NK-92 treated with Interleukin-12 subunit alpha and Interleukin-12 subunit beta, amount 100 ng/mL, for 24 hours (cell line): ENCODE data around the gene IGHMBP2.

Source experiments
- DNase-seq: peaks from one replicate; lab custom pipeline; 2025; lab: John Stamatoyannopoulos, UW

IGHMBP2 gene

GRCh38 chr11:68927280-68928135, 23.8 kb downstream of the IGHMBP2 start:
- DNase-seq: no peak

GRCh38 chr11:68928136-68928880, 24.6 kb downstream of the IGHMBP2 start:
- no peak for DNase-seq

DNA sequence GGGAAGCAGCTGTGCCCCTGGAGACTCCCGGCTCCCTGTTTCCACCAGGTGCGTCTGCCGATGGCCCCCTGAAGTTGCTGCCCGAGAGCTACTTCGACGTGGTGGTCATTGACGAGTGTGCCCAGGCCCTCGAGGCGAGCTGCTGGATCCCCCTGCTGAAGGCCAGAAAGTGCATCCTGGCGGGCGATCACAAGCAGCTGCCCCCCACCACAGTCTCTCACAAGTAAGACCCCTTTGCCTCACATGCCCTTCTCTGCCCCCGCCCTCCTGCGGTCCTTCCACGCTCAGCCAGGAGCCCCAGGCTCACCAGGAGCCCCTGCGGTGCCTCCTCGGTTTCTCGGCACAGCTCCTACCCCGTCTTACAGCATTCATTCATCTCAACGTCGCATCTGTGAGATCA, 25.4 kb downstream of the IGHMBP2 start:
- DNase-seq: no peak

GRCh38 chr11:68929706-68930570, 26.2 kb downstream of the IGHMBP2 start:
- no peak for DNase-seq

GRCh38 chr11:68930991-68931855, 27.5 kb downstream of the IGHMBP2 start:
- no peak for DNase-seq

- no peak for DNase-seq
Measured at GRCh38 chr11:68931911-68932310, 28.2 kb downstream of the IGHMBP2 start.

- DNase-seq: no peak
Measured at GRCh38 chr11:68932358-68932757, 28.7 kb downstream of the IGHMBP2 start.

- no peak for DNase-seq
Measured at GRCh38 chr11:68932933-68933577, 29.4 kb downstream of the IGHMBP2 start.

DNA sequence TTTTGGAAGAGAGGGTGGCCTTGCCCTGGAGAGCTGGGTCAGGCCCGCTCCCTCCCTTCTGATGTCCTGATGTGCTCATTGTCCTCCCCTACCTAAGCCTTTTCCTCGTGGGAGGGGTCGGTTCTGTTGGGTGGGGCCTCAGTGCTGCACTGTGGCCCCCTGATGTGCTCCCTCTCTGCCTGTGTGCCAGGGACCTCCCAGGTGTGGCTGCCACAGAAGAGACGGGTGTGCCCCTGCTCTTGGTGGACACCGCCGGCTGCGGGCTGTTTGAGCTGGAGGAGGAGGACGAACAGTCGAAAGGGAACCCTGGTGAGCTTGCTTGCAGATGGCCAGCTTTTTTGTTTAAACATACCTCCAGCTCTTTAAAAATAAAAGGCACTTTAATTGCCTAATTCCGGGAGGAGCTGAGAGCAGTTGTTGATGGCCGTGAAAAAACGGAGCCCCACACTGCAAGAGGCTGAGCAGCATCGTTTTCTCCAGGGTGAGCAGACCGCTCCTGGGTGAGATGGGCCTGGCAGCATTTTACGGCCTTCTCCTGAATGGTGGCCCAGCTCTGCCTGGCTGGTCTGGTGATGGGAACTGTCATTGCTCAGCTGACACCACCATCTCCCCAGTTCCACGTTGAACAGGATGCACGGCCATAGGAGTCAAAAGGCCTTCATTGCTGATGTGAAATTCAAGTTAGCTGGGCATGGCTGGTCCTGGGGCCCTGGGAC, 30.1 kb downstream of the IGHMBP2 start:
- no peak for DNase-seq

- DNase-seq: no peak
Measured at GRCh38 chr11:68934321-68934645, 30.6 kb downstream of the IGHMBP2 start.

- no peak for DNase-seq
Measured at GRCh38 chr11:68934666-68935065, 31.0 kb downstream of the IGHMBP2 start.

DNA sequence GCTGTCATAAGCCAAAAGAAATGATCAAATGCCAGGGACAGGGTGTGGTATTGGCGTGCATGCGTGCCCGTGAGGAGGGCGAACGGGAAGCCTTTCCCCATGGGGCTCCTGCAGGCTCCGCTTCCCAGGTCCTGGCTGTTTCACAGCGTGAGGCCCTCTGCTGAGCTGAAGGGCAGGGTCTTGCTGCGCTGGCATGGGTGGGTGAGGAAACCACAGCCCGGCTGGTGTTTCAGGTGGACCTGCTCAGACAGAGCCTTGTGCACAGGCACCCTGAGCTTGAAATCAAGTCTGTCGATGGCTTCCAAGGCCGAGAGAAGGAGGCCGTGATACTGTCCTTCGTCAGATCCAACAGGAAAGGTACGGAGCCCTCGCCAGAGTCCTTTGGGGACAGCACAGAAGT, 31.4 kb downstream of the IGHMBP2 start:
- DNase-seq: no peak

GRCh38 chr11:68935516-68936357, 32.0 kb downstream of the IGHMBP2 start:
- no peak for DNase-seq

DNA sequence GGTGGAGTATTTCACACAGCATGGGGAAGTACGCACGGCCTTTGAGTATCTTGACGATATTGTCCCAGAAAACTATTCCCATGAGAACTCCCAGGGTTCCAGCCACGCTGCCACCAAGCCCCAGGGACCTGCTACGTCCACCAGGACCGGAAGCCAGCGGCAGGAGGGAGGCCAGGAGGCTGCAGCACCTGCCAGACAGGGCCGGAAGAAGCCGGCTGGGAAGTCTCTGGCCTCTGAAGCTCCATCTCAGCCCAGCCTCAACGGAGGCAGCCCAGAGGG, 32.6 kb downstream of the IGHMBP2 start:
- DNase-seq: no peak

DNA sequence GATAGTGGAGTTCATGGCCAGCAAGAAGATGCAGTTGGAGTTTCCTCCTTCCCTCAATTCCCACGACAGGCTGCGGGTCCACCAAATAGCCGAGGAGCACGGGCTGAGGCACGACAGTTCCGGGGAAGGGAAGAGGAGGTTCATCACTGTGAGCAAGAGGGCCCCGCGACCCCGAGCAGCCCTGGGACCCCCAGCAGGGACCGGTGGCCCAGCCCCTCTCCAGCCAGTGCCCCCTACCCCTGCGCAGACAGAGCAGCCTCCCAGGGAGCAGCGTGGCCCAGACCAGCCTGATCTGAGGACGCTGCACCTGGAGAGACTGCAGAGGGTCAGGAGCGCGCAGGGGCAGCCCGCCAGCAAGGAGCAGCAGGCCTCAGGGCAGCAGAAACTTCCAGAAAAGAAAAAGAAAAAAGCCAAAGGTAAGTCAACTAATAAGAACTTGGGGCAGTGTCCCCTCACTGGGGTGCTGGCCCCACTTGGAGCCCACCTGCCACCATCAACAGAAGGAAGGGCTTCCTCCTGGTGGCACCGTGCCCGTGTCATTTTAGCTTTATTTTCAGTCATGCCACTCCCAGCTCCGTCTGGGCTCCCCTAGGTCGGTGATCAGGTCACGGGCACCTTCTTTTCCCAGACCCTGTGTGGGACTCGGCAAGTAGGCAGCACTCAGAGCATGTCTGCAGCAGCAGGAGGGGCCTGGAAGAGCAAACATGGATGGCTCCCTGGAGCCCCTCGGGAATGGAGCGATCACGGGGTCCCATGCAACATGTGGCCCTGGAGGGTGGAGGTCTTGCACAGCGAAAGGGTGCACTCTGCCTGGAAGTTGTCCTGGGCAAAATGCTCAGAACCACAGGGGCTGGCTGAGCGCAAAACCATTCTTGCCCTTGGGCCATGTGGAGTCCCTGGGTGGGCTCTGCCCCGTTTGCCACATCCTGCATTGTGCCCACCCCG, 33.3 kb downstream of the IGHMBP2 start:
- no peak for DNase-seq

DNA sequence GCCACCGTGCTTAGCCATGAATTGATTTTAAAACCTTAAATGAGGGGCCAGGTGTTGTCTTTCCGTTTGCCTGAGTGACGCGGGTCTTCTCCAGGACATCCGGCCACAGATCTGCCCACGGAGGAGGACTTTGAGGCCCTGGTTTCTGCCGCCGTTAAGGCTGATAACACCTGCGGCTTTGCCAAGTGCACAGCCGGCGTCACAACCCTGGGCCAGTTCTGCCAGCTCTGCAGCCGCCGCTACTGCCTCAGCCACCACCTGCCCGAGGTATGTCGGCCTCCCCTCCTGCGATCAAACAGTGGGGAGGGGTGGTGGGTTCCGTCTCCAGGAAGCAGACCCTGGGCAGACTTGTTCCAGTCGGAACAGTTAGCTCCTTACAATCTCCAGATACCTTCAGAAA, 34.4 kb downstream of the IGHMBP2 start:
- DNase-seq: no peak

GRCh38 chr11:68938816-68939582, 35.3 kb downstream of the IGHMBP2 start:
- DNase-seq: no peak
